Spleen (tissue), 11 donors: Measurements from ENCODE around the gene TNFSF13. TPM values are rescaled to one million over a fixed set of nuclear protein-coding genes. Genes with fewer than 3 reads are reported as not detected.

Source experiments
- DNase-seq: peaks from one replicate; pipeline ENCODE4 v3.0.0-alpha.2; 2020
- H3K27ac ChIP-seq, 8 donors: fragments of 200-600 bp; sonication (generic) in 7 of 8; 1 replicate in 4 of 8; 2 replicates in 4 of 8; pipeline versions ENCODE4 v1.5.0 to v1.8.0; 2016 to 2021; ENCODE audit warnings: inconsistent platforms in 4 of 8, mild to moderate bottlenecking in 4 of 8, moderate library complexity in 1 of 8
- H3K27me3 ChIP-seq, 7 donors: fragments of 200-600 bp; sonication (generic) in 6 of 7; replicated peaks in 1 of 7; 1 replicate in 4 of 7; 2 replicates in 3 of 7; pipeline versions ENCODE4 v1.5.0 to v1.8.0; 2016 to 2021; ENCODE audit warnings: inconsistent platforms in 3 of 7, mild to moderate bottlenecking in 1 of 7
- H3K36me3 ChIP-seq, 6 donors: fragments of 200-600 bp; sonication (generic) in 5 of 6; 1 replicate in 4 of 6; 2 replicates in 2 of 6; pipeline versions ENCODE4 v1.5.0 to v1.8.0; 2016 to 2021; ENCODE audit warnings: inconsistent platforms in 2 of 6
- H3K4me1 ChIP-seq, 6 donors: fragments of 200-600 bp; sonication (generic) in 5 of 6; 1 replicate in 3 of 6; 2 replicates in 3 of 6; pipeline versions ENCODE4 v1.5.0 to v1.8.0; 2016 to 2021; ENCODE audit warnings: inconsistent platforms in 3 of 6
- H3K4me3 ChIP-seq, 8 donors: fragments of 200-600 bp; sonication (generic) in 7 of 8; 1 replicate in 4 of 8; 2 replicates in 4 of 8; pipeline versions ENCODE4 v1.5.0 to v1.8.0; 2016 to 2021; ENCODE audit warnings: inconsistent platforms in 4 of 8, mild to moderate bottlenecking in 4 of 8, moderate library complexity in 2 of 8
- H3K9me3 ChIP-seq, 8 donors: fragments of 200-600 bp; sonication (generic) in 7 of 8; 1 replicate in 4 of 8; 2 replicates in 4 of 8; pipeline versions ENCODE4 v1.5.0 to v1.8.0; 2016 to 2021; ENCODE audit warnings: inconsistent platforms in 4 of 8
- POLR2A ChIP-seq, 3 donors: fragments of 450-650 bp; IDR thresholded peaks; one replicate each; pipeline ENCODE4 v1.5.1; 2017; ENCODE audit warnings: antibody characterized with exemption in 3 of 3, mild to moderate bottlenecking in 1 of 3
- POLR2AphosphoS5 ChIP-seq, 3 donors: sonication (generic); formaldehyde crosslinking; IDR thresholded peaks; one replicate each; pipeline ENCODE4 v1.5.1; 2017; ENCODE audit warnings: antibody characterized with exemption in 3 of 3
- WGBS, 5 donors: extraction: QIAGEN DNeasy Blood & Tissue Kit in 3 of 5; methylation state at CpG; one replicate each; pipeline versions ENCODE4 v1.1.5 to v1.1.7; 2013 to 2018; 5-methylcytosine and 5-hydroxymethylcytosine counted together
- intact Hi-C: fragments of 100-400 bp; cut with DNase I; formaldehyde crosslinking; loops from one replicate; pipeline ENCODE4 v1.15.0; 2023; ENCODE audit warnings: low total_unique reads
- polyA plus RNA-seq, 3 donors: library from polyadenylated mRNA; stranded (reverse); fragments of 200-250 nt; gene quantifications; one replicate each; pipeline ENCODE4 v1.2.1, GENCODE V29; 2013
- total RNA-seq, 7 donors: library from RNA; depleted of rRNA in 3 of 7; stranded (reverse); fragments of >200 nt in 3 of 7; fragmentation: NEBNext Ultra II Directional in 4 of 7; extraction: Animal tissue kit (Norgen Biotek cat#: 25700) in 4 of 7; gene quantifications; one replicate each; pipeline versions ENCODE4 v1.1.0 to v1.2.1, GENCODE V29; 2016 to 2021
- TF ChIP-seq, protein P1 (sequence below), 11 experiments: fragments of 200-600 bp in 7 of 11; fragments of 450-650 bp in 4 of 11; sonication (generic) in 4 of 11; IDR thresholded peaks in 8 of 11; conservative IDR thresholded peaks in 3 of 11; 1 replicate in 7 of 11; 2 replicates in 4 of 11; pipeline versions ENCODE4 v1.4.0 to v1.8.0; 2016 to 2021; ENCODE audit warnings: antibody characterized with exemption in 11 of 11, inconsistent platforms in 4 of 11, mild to moderate bottlenecking in 1 of 11
- donor health status: healthy with polysubstance abuse.
- donor health status: DM: no; HTN: no; CAD: no; lungs with moderate emphysema.
- donor health status: DM: no; HTN: no; CAD: no.
- donor health status: Bipolar disorder and iron deficiency.
- donor health status: healthy.
- donor health status: DM: no; HTN: no; CAD: no.
- donor health status: DM: yes; HTN: yes; CAD: no.

TNFSF13 gene
- total and polyA plus RNA-seq, 10 donors: 14.5 to 54.0 (median 25.7) TPM

DNA sequence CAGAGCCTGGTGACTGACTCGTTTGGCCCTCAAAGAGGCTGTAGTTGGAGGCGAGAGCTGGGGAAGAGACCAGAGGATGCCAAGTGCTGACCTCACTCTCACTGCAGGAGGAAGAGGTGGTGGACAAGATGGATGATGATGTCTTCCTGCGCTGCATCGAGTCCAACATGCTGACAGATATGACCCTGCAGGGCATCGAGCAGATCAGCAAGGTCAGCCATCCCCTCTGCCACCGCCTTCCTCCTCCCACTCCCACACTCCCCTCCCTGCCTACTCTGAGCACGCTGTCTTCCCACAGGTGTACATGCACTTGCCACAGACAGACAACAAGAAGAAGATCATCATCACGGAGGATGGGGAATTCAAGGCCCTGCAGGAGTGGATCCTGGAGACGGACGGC, 47.4 kb upstream of the TNFSF13 start:
- DNase-seq: no peak
- TF ChIP-seq, protein P1, sequence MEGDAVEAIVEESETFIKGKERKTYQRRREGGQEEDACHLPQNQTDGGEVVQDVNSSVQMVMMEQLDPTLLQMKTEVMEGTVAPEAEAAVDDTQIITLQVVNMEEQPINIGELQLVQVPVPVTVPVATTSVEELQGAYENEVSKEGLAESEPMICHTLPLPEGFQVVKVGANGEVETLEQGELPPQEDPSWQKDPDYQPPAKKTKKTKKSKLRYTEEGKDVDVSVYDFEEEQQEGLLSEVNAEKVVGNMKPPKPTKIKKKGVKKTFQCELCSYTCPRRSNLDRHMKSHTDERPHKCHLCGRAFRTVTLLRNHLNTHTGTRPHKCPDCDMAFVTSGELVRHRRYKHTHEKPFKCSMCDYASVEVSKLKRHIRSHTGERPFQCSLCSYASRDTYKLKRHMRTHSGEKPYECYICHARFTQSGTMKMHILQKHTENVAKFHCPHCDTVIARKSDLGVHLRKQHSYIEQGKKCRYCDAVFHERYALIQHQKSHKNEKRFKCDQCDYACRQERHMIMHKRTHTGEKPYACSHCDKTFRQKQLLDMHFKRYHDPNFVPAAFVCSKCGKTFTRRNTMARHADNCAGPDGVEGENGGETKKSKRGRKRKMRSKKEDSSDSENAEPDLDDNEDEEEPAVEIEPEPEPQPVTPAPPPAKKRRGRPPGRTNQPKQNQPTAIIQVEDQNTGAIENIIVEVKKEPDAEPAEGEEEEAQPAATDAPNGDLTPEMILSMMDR (IDR thresholded peaks at IDR 0.05 in 8 of 11, conservative IDR thresholded peaks at IDR 0.05 in 3 of 11): no peak
- TF ChIP-seq POLR2AphosphoS5 (IDR thresholded peaks at IDR 0.05): no peak
- no peak for TF ChIP-seq POLR2A (IDR thresholded peaks at IDR 0.05)
- intact Hi-C loops: loop anchor here (10.0 kb wide), 1 partner anchor 156 kb away; the partner anchor contains the start of genes KCTD11 and TMEM95

DNA sequence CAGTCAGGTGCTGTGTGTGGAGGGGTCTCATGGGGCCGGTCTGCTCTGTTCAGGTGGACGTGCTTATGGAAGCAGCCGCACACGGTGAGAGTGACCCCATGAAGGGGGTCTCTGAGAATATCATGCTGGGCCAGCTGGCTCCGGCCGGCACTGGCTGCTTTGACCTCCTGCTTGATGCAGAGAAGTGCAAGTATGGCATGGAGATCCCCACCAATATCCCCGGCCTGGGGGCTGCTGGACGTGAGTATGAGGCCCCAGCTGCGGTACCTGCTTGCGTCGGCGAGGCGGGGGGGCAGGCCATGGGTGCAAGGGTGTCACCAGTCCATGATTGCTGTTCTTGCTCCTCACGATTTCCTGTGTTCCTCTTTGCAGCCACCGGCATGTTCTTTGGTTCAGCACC, 46.4 kb upstream of the TNFSF13 start:
- no peak overlapping the region for H3K27ac ChIP-seq
- peaks cover 0 to 21% (median 8%) of the 10 kb centered on the region in 6 donors for H3K4me1 ChIP-seq
- no peak overlapping the region for H3K4me3 ChIP-seq
- H3K36me3 ChIP-seq: peaks cover 8 to 88% (median 72%) of the 10 kb centered on the region in 6 donors
- no peaks in the 10 kb centered on the region for H3K27me3 ChIP-seq
- TF ChIP-seq, protein P1 (IDR thresholded peaks at IDR 0.05 in 8 of 11, conservative IDR thresholded peaks at IDR 0.05 in 3 of 11): no peak
- TF ChIP-seq POLR2A (IDR thresholded peaks at IDR 0.05) (no peak), POLR2AphosphoS5 (IDR thresholded peaks at IDR 0.05) (no peak)
- intact Hi-C loops: loop anchor here (10.0 kb wide), 1 partner anchor 157 kb away; the partner anchor contains the start of genes KCTD11 and TMEM95
- 84 to 96% (median 91%) methylated on average over 11 to 15 of the region's 15 CpGs for WGBS, 5 donors
- DNase-seq: no peak
- H3K9me3 ChIP-seq: no peaks in the 10 kb centered on the region

More for the DNA sequence above, 47.4 kb upstream of the TNFSF13 start:
- Histone ChIP-seq H3K9me3 (no peaks in the 10 kb centered on the region), H3K36me3 (peaks cover 8 to 93% (median 82%) of the 10 kb centered on the region in 6 donors), H3K4me3 (no peak overlapping the region), H3K4me1 (peaks cover 0 to 18% (median 8%) of the 10 kb centered on the region in 6 donors), H3K27me3 (no peaks in the 10 kb centered on the region), H3K27ac (no peak overlapping the region)
- WGBS, 5 donors: 68 to 81% (median 74%) methylated on average over 10 of the region's 10 CpGs

DNA sequence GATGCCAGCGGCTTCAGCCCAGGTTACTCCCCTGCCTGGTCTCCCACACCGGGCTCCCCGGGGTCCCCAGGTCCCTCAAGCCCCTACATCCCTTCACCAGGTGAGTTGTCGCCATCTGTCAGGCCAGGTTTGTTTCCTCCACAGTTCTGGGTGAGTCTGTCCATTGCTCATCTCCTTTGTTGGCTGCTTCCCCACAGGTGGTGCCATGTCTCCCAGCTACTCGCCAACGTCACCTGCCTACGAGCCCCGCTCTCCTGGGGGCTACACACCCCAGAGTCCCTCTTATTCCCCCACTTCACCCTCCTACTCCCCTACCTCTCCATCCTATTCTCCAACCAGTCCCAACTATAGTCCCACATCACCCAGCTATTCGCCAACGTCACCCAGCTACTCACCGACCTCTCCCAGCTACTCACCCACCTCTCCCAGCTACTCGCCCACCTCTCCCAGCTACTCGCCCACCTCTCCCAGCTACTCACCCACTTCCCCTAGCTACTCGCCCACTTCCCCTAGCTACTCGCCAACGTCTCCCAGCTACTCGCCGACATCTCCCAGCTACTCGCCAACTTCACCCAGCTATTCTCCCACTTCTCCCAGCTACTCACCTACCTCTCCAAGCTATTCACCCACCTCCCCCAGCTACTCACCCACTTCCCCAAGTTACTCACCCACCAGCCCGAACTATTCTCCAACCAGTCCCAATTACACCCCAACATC, 45.6 kb upstream of the TNFSF13 start:
- DNase-seq: no peak
- H3K9me3 ChIP-seq: no peaks in the 10 kb centered on the region
- H3K4me1 ChIP-seq: peaks cover 0 to 21% (median 8%) of the 10 kb centered on the region in 6 donors
- intact Hi-C loops: loop anchor here (10.0 kb wide), 1 partner anchor 158 kb away; the partner anchor contains the start of genes KCTD11 and TMEM95
- no peak overlapping the region for H3K27ac ChIP-seq
- 80 to 88% (median 82%) methylated on average over 20 of the region's 20 CpGs for WGBS, 5 donors
- H3K36me3 ChIP-seq: peaks cover 8 to 79% (median 64%) of the 10 kb centered on the region in 6 donors
- no peak overlapping the region for H3K4me3 ChIP-seq
- TF ChIP-seq, protein P1 (IDR thresholded peaks at IDR 0.05 in 8 of 11, conservative IDR thresholded peaks at IDR 0.05 in 3 of 11): no peak
- no peak for TF ChIP-seq POLR2A (IDR thresholded peaks at IDR 0.05)
- H3K27me3 ChIP-seq: no peaks in the 10 kb centered on the region

DNA sequence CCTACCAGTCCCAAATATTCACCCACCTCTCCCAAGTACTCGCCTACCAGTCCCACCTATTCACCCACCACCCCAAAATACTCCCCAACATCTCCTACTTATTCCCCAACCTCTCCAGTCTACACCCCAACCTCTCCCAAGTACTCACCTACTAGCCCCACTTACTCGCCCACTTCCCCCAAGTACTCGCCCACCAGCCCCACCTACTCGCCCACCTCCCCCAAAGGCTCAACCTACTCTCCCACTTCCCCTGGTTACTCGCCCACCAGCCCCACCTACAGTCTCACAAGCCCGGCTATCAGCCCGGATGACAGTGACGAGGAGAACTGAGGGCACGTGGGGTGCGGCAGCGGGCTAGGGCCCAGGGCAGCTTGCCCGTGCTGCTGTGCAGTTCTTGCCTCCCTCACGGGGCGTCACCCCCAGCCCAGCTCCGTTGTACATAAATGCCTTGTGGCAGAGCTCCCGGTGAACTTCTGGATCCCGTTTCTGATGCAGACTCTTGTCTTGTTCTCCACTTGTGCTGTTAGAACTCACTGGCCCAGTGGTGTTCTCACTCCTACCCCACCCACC, 44.6 kb upstream of the TNFSF13 start:
- peaks cover 4 to 69% (median 54%) of the 10 kb centered on the region in 6 donors for H3K36me3 ChIP-seq
- no peak for DNase-seq

More for the DNA sequence above, 44.6 kb upstream of the TNFSF13 start:
- Histone ChIP-seq H3K27ac (peak overlapping the region in 1 of 8 donors; percentile 57), H3K9me3 (no peaks in the 10 kb centered on the region), H3K4me3 (no peak overlapping the region), H3K4me1 (peaks cover 0 to 21% (median 8%) of the 10 kb centered on the region in 6 donors), H3K27me3 (no peaks in the 10 kb centered on the region)
- intact Hi-C loops: loop anchor here (10.0 kb wide), 1 partner anchor 159 kb away; the partner anchor contains the start of genes KCTD11 and TMEM95
- TF ChIP-seq POLR2AphosphoS5 (IDR thresholded peaks at IDR 0.05) (peak in 1 of 3 donors; percentile 36), POLR2A (IDR thresholded peaks at IDR 0.05) (no peak)
- TF ChIP-seq, protein P1 (IDR thresholded peaks at IDR 0.05 in 8 of 11, conservative IDR thresholded peaks at IDR 0.05 in 3 of 11): no peak
- 71 to 85% (median 79%) methylated on average over 17 of the region's 17 CpGs for WGBS, 5 donors
